ENCODE results near the gene MAPT.

MAPT gene

GRCh38 chr17:45888392-45888791, 6.0 kb upstream of the MAPT start:
- peaks cover 21% of the 10 kb centered on the region for H3K27me3 Mint-ChIP-seq (ENCODE audit: low read depth)
- TF ChIP-seq, protein P1, sequence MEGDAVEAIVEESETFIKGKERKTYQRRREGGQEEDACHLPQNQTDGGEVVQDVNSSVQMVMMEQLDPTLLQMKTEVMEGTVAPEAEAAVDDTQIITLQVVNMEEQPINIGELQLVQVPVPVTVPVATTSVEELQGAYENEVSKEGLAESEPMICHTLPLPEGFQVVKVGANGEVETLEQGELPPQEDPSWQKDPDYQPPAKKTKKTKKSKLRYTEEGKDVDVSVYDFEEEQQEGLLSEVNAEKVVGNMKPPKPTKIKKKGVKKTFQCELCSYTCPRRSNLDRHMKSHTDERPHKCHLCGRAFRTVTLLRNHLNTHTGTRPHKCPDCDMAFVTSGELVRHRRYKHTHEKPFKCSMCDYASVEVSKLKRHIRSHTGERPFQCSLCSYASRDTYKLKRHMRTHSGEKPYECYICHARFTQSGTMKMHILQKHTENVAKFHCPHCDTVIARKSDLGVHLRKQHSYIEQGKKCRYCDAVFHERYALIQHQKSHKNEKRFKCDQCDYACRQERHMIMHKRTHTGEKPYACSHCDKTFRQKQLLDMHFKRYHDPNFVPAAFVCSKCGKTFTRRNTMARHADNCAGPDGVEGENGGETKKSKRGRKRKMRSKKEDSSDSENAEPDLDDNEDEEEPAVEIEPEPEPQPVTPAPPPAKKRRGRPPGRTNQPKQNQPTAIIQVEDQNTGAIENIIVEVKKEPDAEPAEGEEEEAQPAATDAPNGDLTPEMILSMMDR (IDR thresholded peaks at IDR 0.05; ENCODE audit: unreplicated experiment in 3 of 3): no peak
- H3K36me3 Mint-ChIP-seq (ENCODE audit: low read depth): no peaks in the 10 kb centered on the region
- H3K9me3 Mint-ChIP-seq: no peaks in the 10 kb centered on the region
- H3K4me1 Mint-ChIP-seq: no peaks in the 10 kb centered on the region
- H3K27ac Mint-ChIP-seq: no peak overlapping the region
- H3K4me3 Mint-ChIP-seq: no peak overlapping the region

DNA sequence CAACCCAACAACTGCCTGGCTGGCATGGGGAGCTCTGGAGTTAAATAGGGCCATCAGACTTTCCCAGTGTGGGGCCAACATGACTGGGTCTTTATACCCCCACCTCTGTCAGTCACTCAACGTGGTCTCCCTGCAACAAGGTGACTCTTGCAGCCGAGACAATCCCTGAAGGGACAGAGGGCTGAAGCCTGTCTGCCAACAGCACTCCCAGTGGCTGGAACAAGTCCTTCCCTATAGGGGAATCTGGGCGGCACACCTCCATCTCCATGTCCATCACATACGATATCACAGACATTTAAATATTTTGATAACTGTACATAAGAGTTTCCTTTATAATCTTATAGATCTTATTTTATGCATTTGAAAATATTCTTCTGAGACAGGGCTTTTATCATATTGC, 4.8 kb upstream of the MAPT start:
- peaks cover 33% of the 10 kb centered on the region for H3K27me3 Mint-ChIP-seq (ENCODE audit: low read depth)
- peaks cover 5% of the 10 kb centered on the region for H3K4me1 Mint-ChIP-seq
- TF ChIP-seq, protein P1 (IDR thresholded peaks at IDR 0.05; ENCODE audit: unreplicated experiment in 3 of 3): peak in 1 of 3 experiments; percentile 17
- H3K36me3 Mint-ChIP-seq (ENCODE audit: low read depth): no peaks in the 10 kb centered on the region
- H3K27ac Mint-ChIP-seq: no peak overlapping the region
- H3K9me3 Mint-ChIP-seq: no peaks in the 10 kb centered on the region
- no peak overlapping the region for H3K4me3 Mint-ChIP-seq

- peak overlapping the region; percentile 38 to 77 (median 70) for H3K27ac Mint-ChIP-seq
- peaks cover 17% of the 10 kb centered on the region for H3K4me1 Mint-ChIP-seq
- TF ChIP-seq, protein P1 (IDR thresholded peaks at IDR 0.05; ENCODE audit: unreplicated experiment in 3 of 3): no peak
- H3K9me3 Mint-ChIP-seq: no peaks in the 10 kb centered on the region
- H3K4me3 Mint-ChIP-seq: peak overlapping the region; percentile 80 to 91 (median 85)
- no peaks in the 10 kb centered on the region for H3K36me3 Mint-ChIP-seq (ENCODE audit: low read depth)
- peaks cover 65% of the 10 kb centered on the region for H3K27me3 Mint-ChIP-seq (ENCODE audit: low read depth)
These were observed 681 bp upstream of the MAPT start for GRCh38 chr17:45893725-45894021.

GRCh38 chr17:45895304-45895968, 1.1 kb downstream of the MAPT start:
- peaks cover 19% of the 10 kb centered on the region for H3K4me1 Mint-ChIP-seq
- no peak overlapping the region for H3K27ac Mint-ChIP-seq
- H3K9me3 Mint-ChIP-seq: no peaks in the 10 kb centered on the region
- H3K36me3 Mint-ChIP-seq (ENCODE audit: low read depth): no peaks in the 10 kb centered on the region
- H3K27me3 Mint-ChIP-seq (ENCODE audit: low read depth): peaks cover 77% of the 10 kb centered on the region
- TF ChIP-seq, protein P1 (IDR thresholded peaks at IDR 0.05; ENCODE audit: unreplicated experiment in 3 of 3): no peak
- peak overlapping the region; percentile 87 to 93 (median 92) for H3K4me3 Mint-ChIP-seq

DNA sequence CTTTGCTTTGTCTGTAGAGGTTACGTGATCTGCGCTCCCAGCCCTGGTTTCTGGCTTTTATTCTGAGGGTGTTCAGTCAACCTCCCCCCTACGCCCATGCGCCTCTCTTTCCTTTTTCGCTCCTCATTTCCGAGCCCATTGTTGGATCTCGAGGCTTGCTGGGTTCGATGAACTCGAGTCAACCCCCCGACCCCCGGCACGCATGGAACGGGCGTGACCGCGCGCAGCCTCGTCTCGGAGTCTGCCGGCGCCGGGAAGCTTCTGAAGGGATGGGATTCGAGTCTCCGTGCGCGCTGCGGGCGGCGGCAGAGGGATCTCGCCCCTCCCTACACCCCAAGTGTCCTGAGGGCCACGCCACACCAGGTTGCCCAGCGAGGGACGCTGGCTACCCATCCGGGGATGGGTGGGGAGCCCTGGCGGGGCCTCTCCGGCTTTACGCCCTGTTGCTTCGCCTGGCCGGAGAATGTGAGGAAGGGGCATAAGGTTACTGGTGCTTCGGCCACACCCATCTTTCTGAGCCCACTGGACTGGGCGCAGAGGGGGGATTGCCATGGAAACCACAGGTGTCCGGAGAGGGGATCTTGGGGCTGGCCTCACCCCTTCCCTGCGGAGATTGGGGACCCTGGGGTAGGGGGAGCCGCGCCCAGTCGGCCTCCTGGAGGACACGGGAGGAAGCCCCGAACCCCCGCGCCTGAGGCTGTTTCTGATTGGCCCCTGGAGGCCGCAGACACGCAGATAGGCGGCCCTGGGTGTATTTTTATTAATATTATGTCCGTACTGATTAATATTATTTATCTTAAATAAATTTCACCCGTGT, 1.8 kb downstream of the MAPT start:
- Mint-ChIP-seq H3K4me1 (peaks cover 19% of the 10 kb centered on the region), H3K27me3 (ENCODE audit: low read depth) (peaks cover 84% of the 10 kb centered on the region), H3K27ac (no peak overlapping the region), H3K9me3 (no peaks in the 10 kb centered on the region), H3K36me3 (ENCODE audit: low read depth) (no peaks in the 10 kb centered on the region), H3K4me3 (peak overlapping the region; percentile 83 to 93 (median 87))
- TF ChIP-seq, protein P1 (IDR thresholded peaks at IDR 0.05; ENCODE audit: unreplicated experiment in 3 of 3): no peak
